ENCODE data around the gene DDB1. TPM values are rescaled to one million over a fixed set of nuclear protein-coding genes. Genes with fewer than 3 reads are reported as not detected.

DDB1 gene
- total and polyA plus RNA-seq, 2 of the 4 experiments (the other 2 are of a cell fraction): 221 to 412 TPM

DNA sequence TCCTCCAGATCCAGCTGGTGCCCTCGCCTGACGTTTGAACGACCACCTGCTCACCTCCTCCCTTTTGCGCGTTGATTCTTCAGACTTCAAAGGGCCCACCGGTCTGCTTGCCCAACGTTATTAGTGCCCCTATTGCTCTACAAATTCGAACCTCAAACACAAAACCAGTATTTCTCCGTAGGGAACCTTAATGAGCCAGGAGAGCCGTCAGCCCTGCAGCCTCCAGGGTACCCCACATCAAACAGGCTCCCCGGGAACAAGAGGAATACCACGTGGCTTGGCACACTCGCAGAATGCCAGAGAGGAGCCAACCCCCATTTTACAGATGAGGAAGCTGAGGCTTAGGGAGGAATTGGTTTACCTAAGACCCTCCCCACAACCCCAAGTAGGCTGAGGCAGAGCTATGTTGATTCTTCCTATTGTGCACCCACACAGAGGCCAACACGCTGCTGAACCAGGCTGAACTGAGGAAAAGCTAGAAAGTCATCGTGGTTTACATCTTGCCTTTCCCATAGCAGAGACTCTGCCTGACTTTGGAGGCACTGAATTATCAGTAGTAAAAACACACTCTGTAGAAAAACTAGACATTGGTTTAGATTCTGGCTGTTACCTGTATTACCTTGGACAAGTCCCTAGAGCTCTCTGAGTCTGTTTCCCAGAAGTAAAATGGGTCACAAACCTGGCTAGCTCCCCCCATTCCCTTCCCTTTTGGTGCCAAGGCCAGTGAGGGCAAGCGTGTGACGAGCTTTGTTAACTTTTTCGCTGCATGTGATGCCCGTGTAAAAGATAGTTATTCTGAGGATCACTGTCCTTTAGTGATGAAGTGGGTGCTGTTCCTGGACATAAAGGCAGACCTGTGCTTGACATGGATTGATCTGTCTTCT, 887 bp upstream of the DDB1 start:
- no peak for DNase-seq
- dilution Hi-C loops (cut with HindIII; ENCODE audit: low sequenced_read_pairs, unreplicated experiment) (no loop called here), in situ Hi-C loops (cut with MboI; ENCODE audit: low sequenced_read_pairs) (no loop called here), intact Hi-C loops (cut with micrococcal nuclease) (loop anchor here (5.0 to 10.0 kb wide), 2 partner anchors 94 to 301 kb away; partner anchors contain the start of gene CPSF7)
- H4K20me1 ChIP-seq (ENCODE audit: insufficient read depth, low read length): peaks cover 28% of the 10 kb centered on the region
- TF ChIP-seq MAZ (IDR thresholded peaks at IDR 0.05; ENCODE audit: borderline replicate concordance, low read depth, low read length): no peak
- peak overlapping the region; percentile 98 to 99 for H4K8ac ChIP-seq (ENCODE audit: low read depth in 2 of 2, low read length in 2 of 2)
- H2AFZ ChIP-seq (replicated peaks; ENCODE audit: low read length, poor library complexity): peak overlapping the region; percentile 96
- peak overlapping the region; percentile 92 for H3K4me3 ChIP-seq (ENCODE audit: insufficient read depth, low read depth, low read length)
- peak overlapping the region; percentile 74 for H2BK5ac ChIP-seq (ENCODE audit: low read depth, low read length, poor library complexity, severe bottlenecking)
- peak overlapping the region; percentile 67 for H3K18ac ChIP-seq (ENCODE audit: low read depth, low read length)
- no peaks in the 10 kb centered on the region for H3K9me3 ChIP-seq (ENCODE audit: control insufficient read depth, insufficient read depth, low read length)
- CTCF ChIA-PET: interaction anchor here (1.1 to 4.8 kb wide), 2 partner anchors 45 to 51 kb away, joined by 5 to 72 read pairs; no protein-coding TSS in a partner anchor
- peaks cover 6% of the 10 kb centered on the region for H3K9me1 ChIP-seq (ENCODE audit: insufficient read depth, low read length)
- H3K56ac ChIP-seq (ENCODE audit: extremely low read depth, insufficient read depth, low read length): peak overlapping the region; percentile 82
- peak overlapping the region; percentile 16; the same call in 1 of the 3 replicates for H2BK15ac ChIP-seq (ENCODE audit: low read depth, low read length)
- peak overlapping the region; percentile 93 for H4K5ac ChIP-seq (ENCODE audit: low read depth, low read length)
- peak overlapping the region; percentile 98 for H3K14ac ChIP-seq (replicated peaks; ENCODE audit: low read depth, low read length)
- 57% methylated on average over 6 of the region's 19 CpGs; no CpG with 5 or more reads in 1 of the 2 experiments for WGBS, 2 experiments (ENCODE audit: extremely low coverage in 2 of 2, insufficient read length in 1 of 2)
- H3K4me2 ChIP-seq (ENCODE audit: low read depth, low read length): peak overlapping the region; percentile 96
- H2AK5ac ChIP-seq (ENCODE audit: low read depth, low read length): peak overlapping the region; percentile 98
- H3K27ac ChIP-seq (ENCODE audit: insufficient read depth, low read length): peak overlapping the region; percentile 93
- H2BK20ac ChIP-seq (ENCODE audit: low read depth, low read length): no peak overlapping the region; the same call in 1 of the 2 replicates
- peak overlapping the region; percentile 43 for H2BK120ac ChIP-seq (ENCODE audit: low read depth, low read length)
- peak overlapping the region; percentile 92 for H2AK9ac ChIP-seq (replicated peaks; ENCODE audit: low read depth, low read length, poor library complexity)
- H3K23ac ChIP-seq (ENCODE audit: low read depth, low read length): peak overlapping the region; percentile 99
- peaks cover 14% of the 10 kb centered on the region for H3K36me3 ChIP-seq (ENCODE audit: control insufficient read depth, insufficient read depth, low read length)
- H3K4me1 ChIP-seq (ENCODE audit: control insufficient read depth, insufficient read depth, low read length): peaks cover 14% of the 10 kb centered on the region
- ATAC-seq (ENCODE audit: low read depth): no peak
- POLR2A ChIA-PET (ENCODE audit: unreplicated experiment): no interaction called here
- BruUV-seq (replicated peaks): TSS peak; percentile 66
- peak overlapping the region; percentile 96 for H3K9ac ChIP-seq (ENCODE audit: low read depth, low read length)
- no peaks in the 10 kb centered on the region for H3K27me3 ChIP-seq (ENCODE audit: control insufficient read depth, insufficient read depth, low read length)
- H4K91ac ChIP-seq (ENCODE audit: insufficient read depth, low read depth, low read length): peak overlapping the region; percentile 95
- peak overlapping the region; percentile 97 for H3K4ac ChIP-seq (ENCODE audit: low read depth, low read length)
- H3K79me1 ChIP-seq (ENCODE audit: low read depth in 1 of 2, low read length in 2 of 2): peaks cover 11 to 38% of the 10 kb centered on the region in 2 experiments
